ENCODE measurements around the gene MUC21.

MUC21 gene

DNA sequence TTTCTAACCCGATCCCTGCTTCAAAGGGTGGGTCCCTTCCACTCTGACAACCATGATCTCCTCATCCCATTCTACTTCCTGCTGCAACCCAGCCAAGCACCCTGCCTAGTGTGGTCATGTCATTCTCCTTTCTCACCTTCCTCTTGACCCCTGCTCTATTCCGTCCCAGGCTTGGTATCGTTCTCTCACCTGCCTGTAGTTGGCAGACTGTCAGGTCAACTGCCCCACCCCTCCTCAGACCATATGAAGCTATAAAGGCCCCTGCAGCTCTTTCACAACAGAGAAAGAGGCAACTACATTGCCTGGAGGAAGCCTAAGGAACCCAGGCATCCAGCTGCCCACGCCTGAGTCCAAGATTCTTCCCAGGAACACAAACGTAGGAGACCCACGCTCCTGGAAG lies at the start of gene MUC21:
MUC21 (plus strand) TSS at position 280 of the 400 bp plus-strand sequence. CDS start 241 bp downstream, outside the sequence.
- DNase-seq, result no peak

DNA sequence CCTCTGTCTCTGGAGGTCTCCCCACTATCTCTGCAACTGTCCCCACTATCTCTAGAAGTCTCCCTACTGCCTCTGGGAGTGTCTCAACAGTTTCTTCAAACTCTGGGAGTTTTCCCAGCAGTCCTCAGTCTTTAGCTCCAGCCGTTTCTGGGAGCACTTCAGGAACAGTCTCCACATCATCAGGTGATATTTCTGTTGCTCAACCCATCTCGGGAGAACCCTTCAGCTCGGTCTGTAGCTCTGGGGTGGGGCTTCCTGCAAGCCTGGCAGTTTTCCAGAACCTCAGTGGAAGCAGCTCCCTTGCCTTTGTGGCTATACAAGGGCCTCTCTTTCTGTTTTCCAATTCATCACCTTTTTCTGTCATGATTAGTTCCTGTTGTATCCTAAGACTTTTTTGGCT lies 48.5 kb upstream of the MUC21 start:
- no peak for DNase-seq

DNA sequence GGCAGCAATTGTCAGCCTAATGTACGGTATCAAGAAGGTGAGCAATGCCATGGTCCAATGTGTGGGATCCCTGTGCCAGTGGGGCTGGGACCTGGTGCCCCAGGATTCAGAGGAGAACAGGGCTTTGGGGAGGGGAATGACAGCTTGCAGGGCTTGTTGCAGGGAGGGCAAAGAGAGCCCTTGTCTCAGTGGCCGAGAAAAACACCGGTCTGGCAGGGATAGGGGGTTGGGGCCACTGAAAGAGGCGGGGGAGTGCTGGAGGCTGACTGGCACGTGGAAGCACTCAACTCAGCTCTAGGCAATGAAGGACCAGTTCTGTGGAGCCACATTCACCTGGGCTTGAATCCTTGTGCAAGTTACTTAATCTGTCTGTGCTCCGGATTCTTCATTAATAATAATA lies 46.3 kb upstream of the MUC21 start:
- DNase-seq, result no peak

DNA sequence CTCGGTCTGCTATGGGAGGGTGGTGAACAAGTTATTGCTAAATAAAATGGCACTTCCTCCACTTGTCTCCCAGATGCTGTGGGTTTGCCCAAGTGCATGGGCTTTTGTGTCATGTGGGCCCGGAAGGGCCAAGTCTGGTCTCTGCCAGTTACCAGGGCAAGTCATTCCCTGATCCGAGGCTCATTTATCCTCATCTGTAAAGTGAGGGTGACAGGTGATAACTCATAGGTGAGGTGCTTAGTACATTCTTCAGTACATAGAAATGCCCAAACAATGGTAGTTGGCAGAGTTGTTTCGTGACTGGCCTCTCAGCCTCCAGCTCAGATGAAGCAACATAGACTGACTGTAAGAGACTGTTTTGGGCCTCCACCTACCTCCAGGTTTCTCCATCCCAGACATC lies 44.8 kb upstream of the MUC21 start:
- no peak for DNase-seq

DNA sequence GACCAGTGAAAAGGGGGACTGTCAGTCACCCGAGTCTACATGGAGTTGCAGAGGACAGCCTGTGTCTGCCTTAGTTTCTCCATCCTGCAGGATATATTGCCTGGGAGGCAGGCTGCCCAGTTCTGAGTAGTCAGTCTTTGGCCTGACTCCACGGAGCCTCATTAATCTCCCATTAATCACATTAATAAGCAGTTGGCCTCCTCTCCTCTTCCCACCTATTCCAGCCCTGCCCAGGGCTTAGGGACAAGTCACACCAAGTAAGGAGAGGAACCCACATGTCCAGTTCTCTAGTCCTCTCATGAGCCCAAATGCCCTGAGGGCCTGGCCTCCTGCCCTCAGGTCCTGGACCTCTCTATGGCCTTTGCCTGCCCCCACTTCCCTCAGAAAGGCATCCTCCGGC lies 44.0 kb upstream of the MUC21 start:
- DNase-seq, result no peak

DNA sequence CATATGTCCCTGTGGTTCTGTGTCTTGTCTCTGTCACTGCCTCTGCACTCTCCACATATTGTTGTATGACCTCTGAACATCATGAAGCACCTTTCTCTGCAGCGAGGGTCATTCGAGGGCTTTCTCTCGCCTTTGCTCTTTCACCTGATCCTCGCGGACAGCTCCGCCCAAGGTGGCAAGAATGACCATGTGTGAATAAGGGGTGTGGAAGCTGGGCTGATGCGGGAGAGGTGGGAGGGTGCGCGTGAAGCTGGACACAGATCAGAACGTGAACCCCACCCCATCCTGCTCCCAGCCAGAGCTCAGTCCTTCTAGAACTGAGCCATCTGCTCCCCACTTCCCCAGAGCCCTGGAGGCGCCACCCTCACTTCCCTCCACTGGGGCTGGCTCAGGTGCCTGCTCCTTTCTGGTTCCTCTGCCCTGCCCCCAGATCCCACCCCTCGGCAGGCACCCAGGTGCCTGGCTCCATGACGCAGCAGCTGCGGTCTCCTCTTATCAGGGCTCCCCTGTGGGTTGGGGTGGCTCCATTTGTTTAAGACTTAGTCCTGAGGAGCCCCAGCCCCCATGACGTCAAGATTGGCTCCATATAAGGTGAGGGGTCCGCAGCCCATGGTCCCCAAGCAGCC lies 43.0 kb upstream of the MUC21 start, which contains the start of gene MUCL3:
MUCL3 (plus strand) TSS at position 613 of the 626 bp plus-strand sequence. CDS start 27 bp downstream, outside the sequence.
- DNase-seq, result no peak

DNA sequence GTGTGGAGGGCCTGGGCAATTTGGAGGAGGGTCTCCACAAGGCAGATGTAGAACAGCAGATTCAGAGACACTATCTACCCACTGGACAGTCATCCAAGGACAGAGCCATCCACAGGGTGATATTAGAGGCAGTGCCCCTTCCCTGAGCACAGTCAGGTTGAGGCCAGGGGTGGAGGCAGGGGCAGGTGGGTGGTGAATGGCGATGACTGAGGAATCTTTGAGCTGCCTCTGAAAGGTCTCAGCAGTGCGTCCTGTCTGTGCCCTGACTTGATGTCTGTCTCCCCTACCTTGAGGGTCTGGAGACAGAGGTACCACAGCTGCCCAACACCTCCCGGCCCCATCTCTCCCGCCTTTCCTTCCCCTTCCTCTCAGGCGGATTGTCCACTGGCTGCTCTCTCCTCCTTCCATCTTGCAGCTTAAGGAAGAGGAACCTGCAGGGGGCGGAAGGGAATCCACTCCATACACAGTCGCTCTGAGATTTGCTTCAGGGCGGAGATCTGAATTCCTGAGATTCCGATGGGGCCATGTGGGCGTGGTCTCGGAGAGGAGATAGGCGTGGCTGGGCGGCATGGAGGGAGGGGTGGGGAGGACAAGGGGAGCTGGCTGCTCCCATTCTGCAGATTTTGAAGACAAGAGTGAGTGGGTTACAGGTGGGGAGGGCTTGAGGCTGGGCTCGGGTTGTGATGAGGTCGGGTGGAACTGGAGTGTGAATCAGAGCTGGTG lies 41.0 kb upstream of the MUC21 start:
- no peak for DNase-seq

DNA sequence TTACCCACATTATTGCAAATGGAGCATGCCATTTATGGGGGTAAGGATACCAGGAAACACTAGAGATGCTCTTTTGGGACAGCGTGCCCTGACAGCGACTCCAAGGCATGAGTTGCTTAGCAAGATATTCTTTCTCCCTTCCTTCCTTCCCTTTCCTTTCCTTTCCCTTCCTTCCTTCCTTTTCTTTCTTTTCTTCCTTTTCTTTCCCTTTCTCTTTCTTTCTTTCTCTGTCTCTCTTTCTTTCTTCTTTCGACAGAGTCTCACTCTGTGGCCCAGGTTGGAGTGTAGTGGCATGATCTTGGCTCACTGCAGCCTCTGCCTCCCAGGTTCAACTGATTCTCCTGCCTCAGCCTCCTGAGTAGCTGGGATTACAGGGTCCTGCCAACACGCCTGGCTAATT lies 39.5 kb upstream of the MUC21 start:
- DNase-seq, result no peak

DNA sequence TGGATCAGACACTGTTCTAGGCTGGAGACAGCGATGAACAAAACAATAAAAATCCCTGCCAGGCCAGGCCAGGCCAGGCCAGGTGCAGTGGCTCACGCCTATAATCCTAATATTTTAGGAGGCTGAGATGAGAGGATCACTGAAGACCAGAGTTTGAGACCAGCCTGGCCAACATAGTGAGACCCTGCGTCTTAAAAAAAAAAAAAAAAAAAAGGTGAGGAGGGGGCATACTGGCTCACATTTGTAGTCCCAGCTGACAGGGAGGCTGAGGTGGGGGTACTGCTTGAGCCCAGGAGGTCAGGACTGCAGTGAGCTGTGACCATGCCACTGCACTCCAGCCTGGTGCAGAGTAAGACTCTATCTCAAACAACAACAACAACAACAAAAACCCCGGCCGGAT lies 38.2 kb upstream of the MUC21 start:
- DNase-seq, result no peak

DNA sequence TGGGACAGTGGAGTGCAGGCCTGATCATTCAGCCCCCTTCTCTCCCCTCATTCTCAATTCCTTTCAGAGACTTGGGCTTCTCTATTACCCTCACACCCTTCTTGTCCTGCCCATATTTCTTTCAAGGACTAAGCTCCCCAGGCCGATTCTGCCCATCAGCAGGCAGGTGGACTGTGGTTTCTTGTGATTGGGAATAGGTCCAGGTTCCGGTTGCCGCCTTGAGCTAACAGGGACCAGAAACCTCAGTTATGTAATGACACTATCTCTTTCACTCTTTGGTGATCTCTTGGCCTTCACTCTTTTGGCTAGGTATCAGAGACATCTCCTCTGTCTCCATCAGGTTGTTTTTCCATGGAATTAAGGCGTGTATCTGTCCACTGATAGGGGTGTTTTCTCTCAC lies 36.3 kb upstream of the MUC21 start:
- DNase-seq, result no peak

DNA sequence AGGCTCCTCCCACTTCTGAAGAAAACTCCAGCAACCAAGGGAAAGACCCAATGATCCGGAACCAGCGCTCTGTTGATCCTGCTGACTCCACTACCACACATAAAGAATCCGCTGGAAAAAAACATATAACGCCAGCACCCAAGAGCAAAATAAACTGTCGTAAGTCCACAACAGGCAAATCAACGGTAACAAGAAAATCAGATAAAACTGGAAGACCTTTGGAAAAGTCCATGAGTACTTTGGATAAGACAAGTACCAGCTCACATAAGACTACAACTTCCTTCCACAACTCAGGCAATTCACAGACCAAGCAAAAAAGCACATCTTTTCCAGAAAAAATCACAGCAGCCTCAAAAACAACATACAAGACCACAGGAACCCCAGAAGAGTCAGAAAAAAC lies 34.7 kb upstream of the MUC21 start:
- DNase-seq, result no peak

DNA sequence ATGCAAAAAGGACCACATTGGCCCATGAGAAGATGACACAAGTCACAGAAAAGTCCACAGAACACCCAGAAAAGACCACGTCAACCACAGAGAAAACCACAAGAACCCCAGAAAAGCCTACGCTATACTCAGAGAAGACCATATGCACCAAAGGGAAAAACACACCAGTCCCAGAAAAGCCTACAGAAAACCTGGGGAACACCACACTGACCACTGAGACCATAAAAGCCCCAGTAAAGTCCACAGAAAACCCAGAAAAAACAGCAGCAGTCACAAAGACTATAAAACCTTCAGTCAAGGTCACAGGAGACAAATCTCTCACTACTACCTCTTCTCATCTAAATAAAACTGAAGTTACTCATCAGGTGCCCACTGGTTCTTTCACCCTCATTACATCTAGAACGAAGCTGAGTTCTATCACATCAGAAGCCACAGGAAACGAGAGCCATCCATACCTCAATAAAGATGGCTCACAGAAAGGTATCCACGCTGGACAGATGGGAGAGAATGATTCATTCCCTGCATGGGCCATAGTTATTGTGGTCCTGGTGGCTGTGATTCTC lies 31.5 kb upstream of the MUC21 start:
- no peak for DNase-seq

DNA sequence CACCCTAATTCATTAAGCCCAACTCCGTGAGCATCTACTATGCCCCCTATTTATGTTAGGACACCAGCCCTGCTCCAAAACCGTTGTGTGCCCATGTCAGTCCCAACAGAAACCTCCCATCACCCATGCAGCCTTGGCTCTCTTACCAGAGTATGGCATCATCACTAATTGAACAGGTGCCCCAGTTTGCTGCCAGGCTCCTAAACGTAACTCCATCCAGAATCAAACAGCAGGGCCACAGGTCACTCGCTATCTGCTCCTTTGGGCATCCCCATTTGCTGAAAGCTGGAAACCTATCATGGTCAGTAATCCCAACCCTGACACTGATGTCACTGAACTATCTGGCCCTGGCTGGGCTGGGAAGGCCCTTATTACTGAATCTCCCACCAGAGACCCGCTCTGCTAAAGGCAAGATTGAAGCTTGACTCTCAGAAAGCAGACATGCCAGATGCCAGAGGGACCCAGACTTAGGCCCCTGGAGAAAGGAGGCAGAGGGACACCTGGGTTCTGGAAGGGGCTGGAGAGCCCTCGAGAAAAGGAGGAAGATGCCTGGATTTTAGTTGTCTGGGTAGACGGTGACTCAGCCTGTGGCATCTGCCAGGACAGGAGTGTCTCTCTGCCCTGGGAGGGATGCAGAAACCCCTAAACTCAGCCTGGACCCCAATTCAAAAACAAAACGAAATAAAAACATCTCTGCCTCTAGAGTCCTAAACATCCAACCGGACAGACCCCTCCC lies 28.7 kb upstream of the MUC21 start:
- no peak for DNase-seq

DNA sequence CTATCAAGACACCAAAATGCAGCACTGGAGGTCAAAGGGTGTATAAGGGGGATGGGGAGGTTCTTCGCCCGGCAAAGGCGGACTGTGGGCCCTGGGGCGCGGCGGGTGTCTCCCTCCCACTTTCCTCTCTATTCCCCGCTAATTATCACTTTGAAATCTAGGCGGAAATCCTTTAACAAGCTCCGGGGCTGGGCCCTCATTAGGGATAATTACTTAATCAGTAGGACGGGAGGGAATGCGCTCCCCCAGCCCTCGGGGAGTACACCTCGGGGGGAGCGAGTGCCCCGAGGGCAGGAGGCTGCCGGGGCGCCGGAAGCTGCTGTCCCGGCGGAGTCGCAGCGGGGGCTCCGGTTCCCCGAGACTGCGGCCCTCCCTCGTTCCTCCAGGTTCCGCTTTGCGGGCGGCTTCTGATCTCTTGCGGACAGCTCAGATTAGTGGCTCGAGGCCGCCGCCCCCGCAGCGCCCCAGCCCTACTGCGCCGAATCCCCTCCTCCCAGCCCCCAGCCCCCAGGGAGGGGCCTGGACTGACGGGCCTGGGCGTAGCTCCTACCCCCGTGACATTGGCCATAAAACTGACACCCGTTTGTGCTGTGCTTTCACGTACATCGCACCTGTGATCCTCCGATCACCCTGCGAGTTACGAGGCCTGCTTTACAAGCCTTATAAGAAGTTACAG lies 28.0 kb upstream of the MUC21 start:
- DNase-seq, result peak; percentile 39

DNA sequence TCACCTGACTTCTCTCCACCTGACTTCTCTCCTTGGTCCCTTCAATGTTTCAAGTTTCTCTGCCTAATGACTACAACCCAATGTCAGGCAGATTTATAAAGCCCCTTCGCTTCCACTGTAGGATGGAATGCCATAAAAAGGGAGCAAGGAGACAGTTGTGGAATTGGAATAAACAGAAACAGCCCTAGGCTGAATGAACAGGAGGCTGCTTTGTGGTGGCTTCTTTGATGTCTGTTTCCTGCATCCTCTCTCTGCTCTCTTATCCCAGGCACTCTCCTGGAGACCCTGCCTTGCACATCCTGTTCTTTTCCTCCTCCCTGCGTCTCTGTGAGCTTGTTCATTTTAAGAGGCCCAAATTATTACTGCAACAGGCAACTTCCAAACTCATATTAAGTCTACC lies 25.8 kb upstream of the MUC21 start:
- DNase-seq, result no peak

DNA sequence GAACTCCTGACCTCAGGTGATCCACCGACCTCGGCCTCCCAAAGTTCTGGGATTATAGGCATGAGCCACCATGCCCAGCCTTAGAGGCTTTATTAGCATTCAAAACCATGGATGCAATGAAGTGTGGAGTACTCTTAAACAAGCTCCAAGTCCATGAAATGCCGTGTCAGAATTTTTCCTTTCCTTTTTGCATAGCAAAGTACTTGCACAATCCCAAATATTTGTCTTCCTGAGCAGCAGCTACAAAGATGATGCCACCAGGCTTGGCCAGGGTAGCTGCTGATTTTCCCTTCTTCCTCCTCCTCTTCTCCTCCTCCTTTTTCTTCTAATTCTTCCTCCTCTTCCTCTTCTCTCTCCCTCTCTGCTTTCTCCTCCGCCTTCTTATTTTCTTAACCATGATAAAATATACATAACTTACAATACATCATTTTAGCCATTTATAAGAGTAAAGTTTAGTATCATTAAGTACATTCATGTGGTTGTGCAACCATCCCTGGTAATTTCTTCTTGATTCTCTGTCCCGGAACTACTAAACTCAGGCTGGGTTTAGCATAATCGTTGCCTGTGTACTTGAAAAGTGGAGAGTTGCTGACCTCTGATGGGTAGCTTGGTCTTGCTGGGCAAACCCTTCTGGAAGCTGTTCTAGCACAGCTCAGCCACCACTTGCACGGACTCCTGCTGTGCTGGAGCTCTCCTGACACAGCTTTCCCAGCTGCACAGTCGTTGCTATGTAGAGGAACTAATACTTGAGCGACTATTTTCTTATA lies 22.4 kb upstream of the MUC21 start:
- DNase-seq, result no peak

DNA sequence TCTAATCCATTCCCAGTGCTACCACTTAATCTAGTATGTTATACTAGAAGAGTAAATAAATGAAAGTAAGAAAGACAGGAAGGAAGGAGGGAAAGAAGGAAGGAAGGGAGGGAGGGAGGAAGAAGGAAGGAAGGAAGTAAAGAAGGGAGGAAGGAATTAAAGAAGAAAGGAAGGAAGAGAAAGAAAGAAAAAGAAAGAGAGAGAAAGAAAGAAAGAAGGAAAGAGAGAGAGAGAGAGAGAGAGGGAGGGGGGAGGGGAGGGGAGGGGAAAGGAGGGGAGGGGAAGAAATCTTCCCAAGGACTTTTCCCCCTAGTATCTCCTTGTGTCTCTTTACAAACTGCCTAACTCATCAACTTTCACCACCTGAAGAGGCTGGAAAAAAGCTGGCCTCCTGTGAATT lies 20.8 kb upstream of the MUC21 start:
- DNase-seq, result no peak

DNA sequence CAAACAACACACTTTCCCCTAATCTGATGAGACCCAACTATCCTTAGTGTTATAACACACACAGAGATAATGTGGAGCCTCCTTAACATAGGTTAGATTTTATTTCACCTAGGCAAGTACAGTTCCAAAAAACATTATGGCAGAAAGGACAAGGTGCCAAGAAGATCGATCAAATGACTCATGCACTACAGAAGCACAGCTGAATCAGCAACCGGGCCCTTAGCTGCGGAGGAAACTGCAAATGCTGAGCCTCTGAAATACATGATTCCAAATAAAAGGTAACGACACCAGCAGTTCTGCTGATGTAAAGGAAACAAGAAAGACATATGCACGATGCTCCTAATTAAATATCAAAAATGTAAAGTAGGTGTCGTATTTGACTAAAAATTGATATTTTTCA lies 19.9 kb upstream of the MUC21 start:
- DNase-seq, result no peak

DNA sequence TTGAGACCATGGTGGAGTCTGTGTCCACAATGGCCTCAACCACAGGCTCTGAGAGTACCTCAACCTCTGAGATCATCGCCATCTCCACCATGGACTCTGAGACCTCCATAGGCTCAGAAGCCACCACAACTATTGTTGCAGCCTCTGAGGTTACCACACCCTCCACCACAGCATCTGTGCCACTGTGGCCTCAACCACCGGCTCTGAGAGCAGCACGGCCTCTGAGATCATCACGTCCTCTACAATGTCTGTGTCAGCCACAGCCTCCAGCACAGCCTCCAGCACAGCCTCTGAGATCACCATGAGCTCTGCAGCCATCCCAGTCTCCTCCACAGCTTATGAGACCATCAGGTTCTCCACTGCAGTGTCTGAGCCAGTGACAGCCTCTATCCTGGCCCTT lies 19.4 kb upstream of the MUC21 start:
- no peak for DNase-seq

DNA sequence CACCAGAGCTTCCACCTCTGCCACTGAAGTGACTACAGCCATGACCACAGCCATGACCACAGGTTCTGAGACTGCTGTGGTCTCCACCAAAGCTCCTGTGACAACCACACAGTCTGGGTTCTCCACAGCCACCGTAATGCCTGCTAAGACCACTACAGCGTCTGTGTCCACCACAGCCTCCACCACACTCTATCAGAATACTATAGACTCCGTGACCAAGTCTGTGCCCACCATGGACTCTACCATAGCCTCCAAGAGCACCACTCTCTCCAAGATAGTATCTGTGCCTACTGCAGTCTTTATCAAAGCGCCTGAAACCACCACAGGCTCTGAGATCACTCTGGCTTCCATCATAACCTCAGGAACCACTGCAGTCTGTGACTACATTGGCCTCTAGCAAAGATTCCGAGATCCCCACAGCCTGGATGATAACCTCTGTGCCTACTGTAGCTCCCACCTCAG lies 18.3 kb upstream of the MUC21 start:
- DNase-seq, result no peak

DNA sequence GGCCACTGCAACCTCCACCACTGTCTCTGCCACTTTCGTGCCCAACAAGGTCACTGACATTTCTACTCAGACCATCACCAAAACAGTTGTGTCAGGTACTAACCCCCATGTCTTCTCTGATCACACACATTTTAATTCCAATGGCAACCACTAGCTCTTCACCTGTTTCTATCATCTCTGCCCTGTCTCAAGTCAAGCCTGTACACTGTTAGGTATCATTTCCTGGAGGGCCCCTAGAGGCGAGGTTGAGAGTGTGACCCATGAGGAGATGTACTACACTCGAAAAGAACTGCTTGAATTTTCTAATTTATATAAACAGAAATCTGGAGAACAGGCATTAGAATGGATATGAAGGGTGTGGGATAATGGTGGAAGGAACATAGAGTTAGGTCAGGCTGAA lies 17.4 kb upstream of the MUC21 start:
- DNase-seq, result no peak

DNA sequence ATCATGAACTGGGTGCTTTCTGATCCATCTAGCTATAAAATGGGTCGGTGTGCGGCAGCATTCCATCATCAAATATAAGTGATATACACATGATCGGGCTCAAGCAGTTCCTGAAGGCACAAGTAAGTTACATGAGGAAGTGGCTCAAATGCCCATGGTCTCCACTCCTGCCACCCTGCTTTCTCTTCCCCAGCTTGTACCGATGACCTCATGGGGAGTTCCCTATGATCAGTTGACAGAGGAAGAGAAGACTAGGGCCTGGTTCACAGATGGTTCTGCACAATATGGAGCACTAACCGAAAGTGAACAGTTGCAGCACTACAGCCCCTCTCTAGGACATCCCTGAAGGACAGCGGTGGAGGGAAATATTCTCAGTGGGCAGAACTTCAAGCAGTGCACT lies 14.3 kb upstream of the MUC21 start:
- peak; percentile 6 for DNase-seq
